SHP77 (cell line): Measurements from ENCODE around the gene PRELID2.
"Not testable (repeated sequence)": the region's sequence is repeated elsewhere in the genome, so short reads cannot be mapped to it uniquely, and the experiment has no call there.

Experiments used
- DNase-seq, 2 experiments: peaks; one replicate each; lab custom pipeline; 2025; lab: John Stamatoyannopoulos, UW

The PRELID2 gene

GRCh38 chr5:145750199-145750598 is 84.9 kb downstream of the PRELID2 start:
- no peak for DNase-seq

- no peak for DNase-seq
These were observed 91.6 kb downstream of the PRELID2 start for GRCh38 chr5:145743396-145744061.

DNA sequence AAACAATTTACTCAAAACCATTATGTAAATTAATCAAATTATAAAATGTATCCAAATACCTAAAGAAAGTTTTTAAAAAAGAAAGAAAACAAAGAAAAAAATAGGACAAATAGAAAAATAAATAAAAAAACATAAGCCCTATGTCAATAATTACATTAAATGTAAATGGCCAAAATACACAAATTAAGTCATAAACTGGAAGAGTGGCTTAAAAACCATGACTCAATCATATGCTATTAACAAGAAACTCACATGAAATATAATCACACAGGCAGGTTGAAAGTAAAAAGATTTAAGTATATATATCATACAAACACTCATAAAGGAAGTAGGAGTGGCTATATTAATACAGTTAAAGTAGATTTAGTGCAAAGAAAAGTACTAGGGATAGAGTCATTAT is 95.3 kb downstream of the PRELID2 start:
- no peak for DNase-seq

DNA sequence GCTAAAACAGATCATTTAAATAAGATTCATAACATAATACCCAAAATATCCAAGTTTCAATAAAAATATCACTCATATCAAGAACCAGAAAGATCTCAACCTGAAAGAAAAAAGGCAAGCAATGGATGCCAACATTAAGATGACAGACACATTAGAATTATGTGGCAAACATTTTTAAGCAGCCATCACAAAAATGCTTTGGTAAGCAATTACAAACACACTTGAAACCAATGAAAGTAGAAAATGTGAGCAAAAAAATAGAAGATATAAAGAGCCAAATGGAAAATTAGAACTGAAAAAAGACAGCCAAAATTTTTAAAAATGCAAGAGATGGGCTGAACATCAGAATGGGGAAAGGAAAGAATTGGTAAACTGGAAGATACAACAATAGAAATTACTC is 96.9 kb downstream of the PRELID2 start:
- no peak for DNase-seq

DNA sequence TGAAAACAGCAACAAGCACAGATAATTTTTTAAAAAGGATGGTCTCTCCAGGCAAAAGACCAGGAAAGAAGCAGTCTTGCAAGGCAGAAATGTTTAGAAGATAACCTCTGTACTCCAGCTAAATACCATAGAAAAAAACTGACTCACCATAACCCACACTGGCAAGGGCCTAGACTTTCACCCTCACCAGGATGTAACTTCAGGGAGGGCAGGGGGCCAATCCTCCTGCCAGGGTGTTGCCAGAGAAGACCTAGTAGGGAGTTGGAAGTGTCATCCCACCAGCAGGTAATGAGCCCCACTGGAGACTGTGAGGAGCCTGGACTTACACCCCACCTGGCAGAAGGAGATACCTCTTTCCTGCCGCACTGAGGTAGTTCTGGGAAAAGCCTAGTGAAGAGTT is 97.6 kb downstream of the PRELID2 start:
- DNase-seq, result no peak

- not testable (repeated sequence) for DNase-seq
These were observed 105.2 kb downstream of the PRELID2 start for GRCh38 chr5:145729956-145730355.

GRCh38 chr5:145723516-145723915 is 111.6 kb downstream of the PRELID2 start:
- DNase-seq, result no peak

DNA sequence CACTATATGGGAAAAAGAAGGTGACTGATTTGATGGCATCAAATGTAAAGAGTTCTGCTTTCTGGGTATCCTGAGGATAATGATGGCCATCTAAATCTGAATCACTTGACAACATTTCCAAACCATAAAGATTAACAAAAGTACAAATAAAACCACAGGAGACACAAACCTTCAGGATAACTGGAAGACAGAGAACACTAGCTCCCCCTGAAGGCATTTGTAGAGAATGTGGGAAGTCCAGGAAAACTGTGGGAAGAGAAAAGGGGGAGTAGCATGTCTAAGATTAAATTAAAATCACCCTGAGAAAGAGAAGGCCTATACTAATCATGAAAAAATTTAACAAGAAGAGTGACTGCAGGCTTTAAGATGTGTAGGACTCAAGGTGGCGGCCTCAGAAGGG is 116.2 kb downstream of the PRELID2 start:
- peak in 1 of 2 experiments; percentile 8 for DNase-seq

GRCh38 chr5:145715412-145715811 is 119.7 kb downstream of the PRELID2 start:
- DNase-seq, result no peak

DNA sequence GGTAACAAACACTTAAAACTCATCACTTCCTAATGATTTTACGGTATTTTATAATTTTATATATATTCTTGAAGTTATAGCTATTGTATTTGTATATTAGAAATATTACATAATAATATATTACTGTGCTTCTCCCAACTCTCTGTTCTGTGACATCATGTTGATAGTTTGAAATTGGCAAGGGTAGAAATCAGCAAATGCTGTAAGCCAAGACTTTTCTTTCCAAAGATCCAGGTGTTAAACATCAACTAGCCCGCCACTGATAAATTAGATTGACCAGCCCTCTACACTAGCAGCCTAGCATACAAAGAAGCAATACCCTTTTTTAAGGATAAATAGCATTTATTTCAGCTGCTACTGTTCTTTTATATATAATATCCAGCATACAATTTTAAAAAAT is 122.9 kb downstream of the PRELID2 start:
- no peak for DNase-seq

DNA sequence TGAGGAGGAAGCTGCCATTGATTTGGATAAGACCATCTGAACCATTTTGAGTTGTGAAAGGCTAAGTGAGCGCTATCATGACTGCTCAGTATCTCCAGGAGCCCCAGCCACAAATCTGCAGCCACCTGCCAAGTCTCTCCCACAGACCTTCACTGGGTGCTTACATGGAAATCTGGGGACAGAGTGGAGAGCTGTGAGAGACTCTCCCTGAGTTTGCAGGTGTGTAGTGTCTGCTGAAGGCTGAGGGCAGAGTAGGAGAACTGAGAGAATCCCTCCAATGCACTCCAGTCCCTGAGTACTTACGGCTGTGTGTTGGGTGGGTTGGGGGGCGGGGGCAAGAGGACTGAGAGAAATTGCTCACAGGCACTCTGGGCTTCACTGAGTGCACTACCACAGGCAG is 123.7 kb downstream of the PRELID2 start:
- DNase-seq, result no peak
